ENCODE data around the gene NSD2.
"Not testable (repeated sequence)": the region's sequence is repeated elsewhere in the genome, so short reads cannot be mapped to it uniquely, and the experiment has no call there.

NSD2 gene

DNA sequence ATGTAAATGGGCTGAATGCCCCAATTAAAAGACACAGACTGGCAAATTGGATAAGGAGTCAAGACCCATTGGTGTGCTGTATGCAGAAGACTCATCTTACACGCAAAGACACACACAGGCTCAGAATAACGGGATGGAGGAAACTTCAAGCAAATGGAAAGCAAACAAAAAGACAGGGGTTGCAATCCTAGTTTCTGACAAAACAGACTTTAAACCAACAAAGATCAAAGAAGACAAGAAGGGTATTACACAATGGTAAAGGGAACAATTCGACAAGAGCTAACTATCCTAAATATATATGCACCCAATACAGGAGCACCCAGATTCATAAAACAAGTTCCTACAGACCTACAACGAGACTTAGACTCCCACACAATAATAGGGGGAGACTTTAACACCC lies 128.1 kb downstream of the NSD2 start:
- H3K4me1 Mint-ChIP-seq (ENCODE audit: low read depth in 2 of 2), result peaks cover 26 to 58% of the 10 kb centered on the region in 2 donors
- H3K9me3 Mint-ChIP-seq, result peaks cover 14 to 25% of the 10 kb centered on the region in 2 donors
- not testable (repeated sequence) for H3K27ac Mint-ChIP-seq; DNase-seq; H3K27me3 Mint-ChIP-seq; H3K4me3 Mint-ChIP-seq; ATAC-seq (replicated peaks)
- peaks cover 11% of the 10 kb centered on the region for H3K36me3 Mint-ChIP-seq (ENCODE audit: insufficient read depth)

GRCh38 chr4:2003361-2003760 lies 132.2 kb downstream of the NSD2 start:
- ATAC-seq (replicated peaks); DNase-seq; H3K4me3 Mint-ChIP-seq; H3K27ac Mint-ChIP-seq; H3K27me3 Mint-ChIP-seq: not testable (repeated sequence)
- Mint-ChIP-seq H3K36me3 (ENCODE audit: insufficient read depth) (peaks cover 23% of the 10 kb centered on the region), H3K9me3 (peaks cover 8 to 21% of the 10 kb centered on the region in 2 donors), H3K4me1 (ENCODE audit: low read depth in 2 of 2) (peaks cover 38 to 62% of the 10 kb centered on the region in 2 donors)

DNA sequence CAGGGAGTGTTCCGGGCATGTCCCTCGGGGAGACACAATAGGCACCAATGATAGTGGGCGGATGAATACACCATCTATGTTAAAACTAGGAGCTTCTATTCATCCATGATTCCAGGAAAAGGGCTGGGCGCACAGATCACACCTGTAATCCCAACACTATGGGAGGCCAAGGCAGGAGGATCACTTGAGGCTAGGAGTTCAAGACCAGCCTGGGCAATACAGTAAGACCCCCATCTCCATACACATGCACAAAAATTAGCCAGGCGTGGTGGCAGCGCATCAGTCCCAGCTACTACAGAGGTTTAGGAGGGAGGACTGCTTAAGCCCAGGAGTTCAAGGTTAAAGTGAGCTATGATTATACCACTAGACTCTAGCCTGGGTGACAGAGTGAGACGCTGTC lies 135.2 kb downstream of the NSD2 start:
- ATAC-seq (replicated peaks) (no peak), DNase-seq (no peak)
- H3K4me1 Mint-ChIP-seq (ENCODE audit: low read depth in 2 of 2), result peaks cover 34 to 52% of the 10 kb centered on the region in 2 donors
- H3K27me3 Mint-ChIP-seq, result no peaks in the 10 kb centered on the region
- no peak overlapping the region for H3K27ac Mint-ChIP-seq
- peaks cover 38% of the 10 kb centered on the region for H3K36me3 Mint-ChIP-seq (ENCODE audit: insufficient read depth)
- peak overlapping the region; percentile 93 to 96 for H3K4me3 Mint-ChIP-seq
- no peaks in the 10 kb centered on the region for H3K9me3 Mint-ChIP-seq

DNA sequence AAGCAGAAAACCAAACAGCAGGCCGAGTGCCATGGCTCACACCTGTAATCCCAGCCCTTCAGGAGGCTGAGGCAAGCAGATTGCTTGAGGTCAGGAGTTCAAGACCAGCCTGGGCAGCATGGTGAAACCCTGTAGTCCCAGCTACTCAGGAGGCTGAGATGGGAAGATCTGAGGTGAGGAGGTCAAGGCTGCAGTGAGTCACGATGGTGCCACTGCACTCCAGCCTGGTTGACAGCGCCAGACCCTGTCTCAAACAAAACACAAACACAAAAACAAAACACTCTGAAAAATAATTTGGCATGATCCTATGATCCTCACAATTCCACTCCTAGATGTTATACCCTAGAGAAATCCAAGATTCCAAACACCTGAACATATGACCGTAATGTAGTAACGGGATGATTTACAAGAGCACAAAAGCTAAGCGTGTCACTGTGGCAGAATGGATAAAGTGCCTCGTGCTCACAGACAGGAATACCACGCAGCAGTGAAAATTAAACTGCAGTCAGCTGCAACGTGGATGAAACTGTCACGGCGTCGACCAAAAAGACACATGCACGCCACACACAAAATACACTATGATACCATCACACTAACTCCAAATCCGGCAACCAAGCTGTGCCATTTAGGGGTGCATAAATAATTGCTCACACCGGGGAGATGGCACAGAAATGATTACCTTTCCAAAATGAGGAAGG lies 135.9 kb downstream of the NSD2 start:
- peak overlapping the region; percentile 88 to 95 for H3K27ac Mint-ChIP-seq
- no peak for ATAC-seq (replicated peaks)

DNA sequence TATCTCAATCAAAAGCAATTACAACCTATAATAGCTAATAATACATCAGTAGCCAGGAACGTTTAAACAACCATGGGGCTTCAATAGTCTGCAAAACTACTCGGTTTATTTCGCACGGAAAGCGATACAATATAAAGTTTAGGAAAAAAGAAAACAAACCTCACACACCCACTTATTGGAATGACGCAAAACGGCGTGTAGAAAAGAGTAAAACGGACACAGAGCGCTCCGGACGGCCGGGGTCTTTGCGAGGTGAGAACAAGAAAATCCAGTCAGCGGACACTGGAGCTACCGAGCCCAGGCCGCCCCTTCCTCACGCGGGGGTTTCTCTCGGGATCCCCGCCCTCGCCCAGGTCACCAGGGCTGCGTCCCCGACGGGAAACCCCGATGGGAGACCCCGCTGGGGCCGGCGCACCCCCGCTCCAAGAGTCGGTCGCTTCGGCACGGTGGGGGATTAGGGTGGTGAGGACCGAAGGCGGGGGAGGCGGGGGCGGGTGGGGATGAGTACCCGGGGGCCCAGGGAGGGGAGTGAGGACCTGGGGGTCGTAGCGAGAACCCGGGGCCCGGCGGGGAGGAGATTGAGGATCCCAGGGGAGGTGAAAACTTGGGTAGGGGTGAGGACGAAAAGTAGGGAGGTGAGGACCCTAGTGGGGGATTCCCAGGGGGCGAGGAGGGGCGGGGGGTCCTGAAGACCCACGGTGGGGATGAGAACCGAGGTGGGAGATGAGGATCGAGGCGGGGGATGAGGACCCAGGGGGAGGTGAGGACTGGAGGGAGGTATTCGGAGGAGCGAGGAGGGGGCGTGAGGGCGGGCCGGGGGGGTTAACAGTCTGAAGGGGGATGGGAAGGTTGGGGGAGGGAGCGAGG lies 136.8 kb downstream of the NSD2 start:
- no peak for ATAC-seq (replicated peaks)
- H3K36me3 Mint-ChIP-seq (ENCODE audit: insufficient read depth), result peaks cover 33% of the 10 kb centered on the region
- H3K9me3 Mint-ChIP-seq, result no peaks in the 10 kb centered on the region
- H3K27me3 Mint-ChIP-seq, result no peaks in the 10 kb centered on the region
- H3K4me3 Mint-ChIP-seq, result peak overlapping the region; percentile 93 to 96
- DNase-seq, result no peak
- H3K4me1 Mint-ChIP-seq (ENCODE audit: low read depth in 2 of 2), result peaks cover 26 to 42% of the 10 kb centered on the region in 2 donors
- H3K27ac Mint-ChIP-seq, result peak overlapping the region; percentile 93 to 95

More for the DNA sequence above, 135.9 kb downstream of the NSD2 start:
- Mint-ChIP-seq H3K4me1 (ENCODE audit: low read depth in 2 of 2) (peaks cover 34 to 49% of the 10 kb centered on the region in 2 donors), H3K9me3 (no peaks in the 10 kb centered on the region), H3K36me3 (ENCODE audit: insufficient read depth) (peaks cover 38% of the 10 kb centered on the region), H3K27me3 (no peaks in the 10 kb centered on the region), H3K4me3 (peak overlapping the region; percentile 93 to 96)
- DNase-seq, result no peak

GRCh38 chr4:2008671-2008920 lies 137.4 kb downstream of the NSD2 start:
- no peaks in the 10 kb centered on the region for H3K9me3 Mint-ChIP-seq
- peaks cover 29% of the 10 kb centered on the region for H3K36me3 Mint-ChIP-seq (ENCODE audit: insufficient read depth)
- DNase-seq (no peak), ATAC-seq (replicated peaks) (no peak)
- peak overlapping the region; percentile 93 to 95 for H3K27ac Mint-ChIP-seq
- H3K27me3 Mint-ChIP-seq, result no peaks in the 10 kb centered on the region
- H3K4me3 Mint-ChIP-seq, result peak overlapping the region; percentile 93 to 96
- H3K4me1 Mint-ChIP-seq (ENCODE audit: low read depth in 2 of 2), result peaks cover 26 to 39% of the 10 kb centered on the region in 2 donors

DNA sequence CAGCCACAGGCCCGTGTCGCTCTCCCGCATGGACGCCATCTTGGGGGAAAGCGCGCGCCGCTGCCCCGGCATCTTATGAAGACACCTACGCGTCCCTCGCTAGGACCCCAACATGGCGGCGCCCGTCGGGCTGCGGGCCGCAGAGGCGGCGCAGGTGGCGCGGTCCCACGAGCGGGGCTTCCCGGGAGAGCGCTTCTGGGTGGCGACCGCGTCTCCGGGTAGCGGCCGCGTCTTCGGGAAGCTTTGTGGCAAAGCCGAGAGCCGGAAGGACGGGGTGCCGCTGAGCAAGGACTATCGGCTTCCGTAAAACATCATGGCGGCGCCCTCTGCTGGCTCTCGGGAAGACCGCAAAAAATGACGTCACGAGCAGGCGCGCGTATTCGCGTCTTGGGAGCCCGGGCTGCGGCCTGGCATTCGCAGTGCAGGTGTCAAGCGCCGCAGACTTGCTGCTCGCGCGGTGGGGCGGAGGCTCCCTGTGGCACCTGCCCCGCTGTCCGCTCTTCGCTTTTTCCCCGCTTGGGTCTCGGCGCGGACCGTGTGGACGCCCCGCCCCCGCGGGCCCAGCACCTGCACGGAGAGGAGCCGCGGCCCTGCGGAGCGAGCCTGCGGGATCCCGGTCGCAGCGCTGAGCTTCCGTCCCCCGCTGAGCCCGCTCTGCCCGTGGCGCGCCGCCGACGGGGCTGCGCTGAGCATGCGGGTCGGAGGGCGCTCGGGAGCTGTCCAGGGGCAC lies 137.9 kb downstream of the NSD2 start, which contains the start of gene NELFA:
Gene NELFA (minus strand): TSS at position 54 of the 730 bp plus-strand sequence. CDS start 15 bp downstream, at position 39.
- peak within 1 kb of the TSS; percentile 93 to 95 for H3K27ac Mint-ChIP-seq
- ATAC-seq (replicated peaks), result peak; percentile 79
- H3K4me1 Mint-ChIP-seq (ENCODE audit: low read depth in 2 of 2), result peaks cover 26 to 39% of the 10 kb centered on the region in 2 donors
- no peaks in the 10 kb centered on the region for H3K9me3 Mint-ChIP-seq
- H3K36me3 Mint-ChIP-seq (ENCODE audit: insufficient read depth), result peaks cover 29% of the 10 kb centered on the region
- peaks cover 3 to 5% of the 10 kb centered on the region in 2 donors for H3K27me3 Mint-ChIP-seq
- peak within 1 kb of the TSS; percentile 93 to 96 for H3K4me3 Mint-ChIP-seq
- DNase-seq, result peak; percentile 94 to 96 (median 95)

DNA sequence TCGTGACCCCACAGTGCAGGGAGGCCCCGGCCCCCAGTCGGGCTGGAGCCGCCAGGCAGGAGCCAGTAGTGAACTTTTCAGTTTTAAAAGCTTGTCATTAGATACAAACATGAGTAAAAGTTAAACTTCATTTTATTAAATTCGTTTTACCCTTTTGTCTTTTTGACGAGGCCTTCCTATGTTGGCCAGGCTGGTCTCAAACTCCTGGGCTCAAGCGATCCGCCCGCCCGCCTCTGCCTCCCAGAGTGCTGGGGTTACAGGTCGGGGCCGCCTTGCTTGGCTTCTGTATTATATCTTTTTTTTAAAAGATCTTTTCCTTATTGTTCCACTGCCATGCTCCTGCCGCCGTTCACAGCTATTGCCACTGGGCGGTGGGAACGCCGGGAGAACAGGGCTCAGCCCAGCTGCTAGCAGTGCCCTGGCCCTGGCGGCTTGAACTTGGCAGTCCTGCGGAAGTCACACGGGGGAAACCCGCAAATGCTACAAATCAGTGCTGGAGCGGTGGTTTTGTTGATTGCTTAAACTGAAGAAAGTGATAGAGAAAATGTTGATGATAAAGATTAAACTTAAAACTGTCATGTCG lies 138.5 kb downstream of the NSD2 start:
- peak overlapping the region; percentile 92 to 95 for H3K27ac Mint-ChIP-seq
- H3K36me3 Mint-ChIP-seq (ENCODE audit: insufficient read depth), result peaks cover 26% of the 10 kb centered on the region
- ATAC-seq (replicated peaks) (peak; percentile 50), DNase-seq (peak; percentile 46 to 49 (median 49))
- H3K9me3 Mint-ChIP-seq, result no peaks in the 10 kb centered on the region
- H3K4me3 Mint-ChIP-seq, result peak overlapping the region; percentile 93 to 96
- H3K27me3 Mint-ChIP-seq, result peaks cover 5 to 11% of the 10 kb centered on the region in 2 donors
- peaks cover 26 to 39% of the 10 kb centered on the region in 2 donors for H3K4me1 Mint-ChIP-seq (ENCODE audit: low read depth in 2 of 2)

DNA sequence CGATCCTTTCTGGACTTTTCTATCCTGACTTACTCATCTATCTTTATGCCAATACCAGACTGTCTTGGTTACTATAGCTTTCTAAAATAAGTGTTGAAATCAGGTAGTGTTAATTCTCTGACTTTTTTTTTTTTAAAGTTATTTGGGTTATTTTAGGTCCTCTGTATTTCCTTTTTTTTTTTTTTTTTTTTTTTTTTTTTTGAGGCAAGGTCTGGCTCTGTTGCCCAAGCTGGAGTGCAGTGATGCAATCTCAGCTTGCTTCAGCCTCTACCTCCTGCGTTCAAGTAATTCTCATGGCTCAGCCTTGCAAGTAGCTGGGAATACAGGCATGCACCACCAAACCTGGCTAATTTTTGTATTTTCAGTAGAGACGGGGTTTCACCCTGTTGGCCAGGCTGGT lies 140.4 kb downstream of the NSD2 start:
- Mint-ChIP-seq H3K36me3 (ENCODE audit: insufficient read depth) (peaks cover 21% of the 10 kb centered on the region), H3K4me3 (no peak overlapping the region), H3K4me1 (ENCODE audit: low read depth in 2 of 2) (peaks cover 17 to 28% of the 10 kb centered on the region in 2 donors), H3K27ac (no peak overlapping the region), H3K27me3 (peaks cover 5 to 15% of the 10 kb centered on the region in 2 donors), H3K9me3 (no peaks in the 10 kb centered on the region)
- ATAC-seq (replicated peaks) (no peak), DNase-seq (no peak)

DNA sequence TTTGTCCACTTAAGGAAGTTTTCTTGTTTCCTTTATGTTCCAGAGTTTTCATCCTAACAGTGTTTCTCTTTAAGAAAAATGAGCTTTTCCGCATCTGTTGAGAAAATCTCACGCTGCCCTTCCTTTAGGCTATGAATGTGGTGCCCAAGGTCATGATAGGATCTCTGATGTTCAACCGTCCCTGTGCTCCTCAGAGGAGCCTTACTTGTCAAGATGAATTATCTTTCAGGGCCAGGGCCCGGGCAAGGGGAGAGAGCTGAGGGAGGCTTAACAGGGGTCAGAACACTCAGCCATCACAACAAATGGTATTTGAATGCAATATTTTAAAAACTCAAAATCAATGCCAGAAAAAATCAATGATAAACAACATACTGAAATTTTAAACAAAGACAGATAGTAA lies 143.8 kb downstream of the NSD2 start:
- H3K4me1 Mint-ChIP-seq (ENCODE audit: low read depth in 2 of 2), result peaks cover 7 to 8% of the 10 kb centered on the region in 2 donors
- peaks cover 21 to 36% of the 10 kb centered on the region in 2 donors for H3K27me3 Mint-ChIP-seq
- no peak overlapping the region for H3K4me3 Mint-ChIP-seq
- DNase-seq (no peak), ATAC-seq (replicated peaks) (no peak)
- H3K36me3 Mint-ChIP-seq (ENCODE audit: insufficient read depth), result peaks cover 4% of the 10 kb centered on the region
- H3K27ac Mint-ChIP-seq, result no peak overlapping the region
- H3K9me3 Mint-ChIP-seq, result no peaks in the 10 kb centered on the region

GRCh38 chr4:2021358-2022018 lies 150.3 kb downstream of the NSD2 start:
- not testable (repeated sequence) for DNase-seq; H3K4me3 Mint-ChIP-seq; H3K4me1 Mint-ChIP-seq (ENCODE audit: low read depth in 2 of 2); H3K9me3 Mint-ChIP-seq; ATAC-seq (replicated peaks); H3K36me3 Mint-ChIP-seq (ENCODE audit: insufficient read depth); H3K27ac Mint-ChIP-seq
- H3K27me3 Mint-ChIP-seq, result peaks cover 61 to 69% of the 10 kb centered on the region in 2 donors

DNA sequence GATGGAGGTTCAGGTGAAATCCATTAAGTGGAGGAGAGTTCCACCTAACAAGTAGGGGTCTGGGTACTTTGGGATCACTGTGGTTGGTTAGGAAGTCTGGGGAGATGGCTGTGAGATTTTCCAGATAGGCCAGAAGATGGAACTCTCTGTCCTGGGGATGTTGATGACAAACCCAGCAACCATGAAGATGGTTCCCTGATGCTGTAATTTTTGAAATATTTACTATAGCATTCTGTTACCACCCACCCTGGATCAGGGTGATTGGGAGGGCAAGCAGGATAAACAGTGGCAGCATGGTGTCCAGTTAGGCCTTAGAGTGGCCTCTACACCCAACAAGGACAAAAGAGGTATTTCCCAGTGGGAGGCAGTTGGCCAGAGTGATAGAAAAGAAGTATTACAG lies 153.5 kb downstream of the NSD2 start:
- Mint-ChIP-seq H3K36me3 (ENCODE audit: insufficient read depth) (no peaks in the 10 kb centered on the region), H3K27me3 (peaks cover 60 to 63% of the 10 kb centered on the region in 2 donors)
- no peak for DNase-seq

More for the DNA sequence above, 153.5 kb downstream of the NSD2 start:
- H3K4me1 Mint-ChIP-seq (ENCODE audit: low read depth in 2 of 2), result no peaks in the 10 kb centered on the region
- H3K27ac Mint-ChIP-seq, result no peak overlapping the region
- no peaks in the 10 kb centered on the region for H3K9me3 Mint-ChIP-seq
- ATAC-seq (replicated peaks), result no peak
- no peak overlapping the region for H3K4me3 Mint-ChIP-seq
